Prostate gland (tissue), 2 donors: Measurements from ENCODE around the gene CTLA4. TPM values are rescaled to one million over a fixed set of nuclear protein-coding genes. Genes with fewer than 3 reads are reported as not detected.

Source experiments
- DNase-seq: peaks from one replicate; pipeline ENCODE4 v3.0.0-alpha.2; 2019; ENCODE audit warnings: low spot score
- H3K27ac ChIP-seq, 2 donors: fragments of 200-600 bp; sonication (generic); 2 replicates each; pipeline ENCODE4 v1.5.1; 2017 to 2019
- H3K27me3 ChIP-seq: fragments of 200-600 bp; sonication (generic); replicated peaks from 2 replicates; pipeline ENCODE4 v1.5.1; 2019; ENCODE audit not compliant: insufficient read depth
- H3K36me3 ChIP-seq, 2 donors: fragments of 200-600 bp; sonication (generic); 1 replicate in 1 of 2; 2 replicates in 1 of 2; pipeline versions ENCODE4 v1.5.1 to v1.8.1; 2017 to 2019
- H3K4me1 ChIP-seq: fragments of 200-600 bp; sonication (generic); replicated peaks from 2 replicates; pipeline ENCODE4 v1.5.1; 2019
- H3K4me3 ChIP-seq, 2 donors: fragments of 200-600 bp; sonication (generic); 2 replicates each; pipeline ENCODE4 v1.5.1; 2017 to 2019
- H3K9me3 ChIP-seq: fragments of 200-600 bp; sonication (generic); 2 replicates; pipeline ENCODE4 v1.5.1; 2017
- POLR2A ChIP-seq: fragments of 450-650 bp; IDR thresholded peaks from one replicate; pipeline ENCODE4 v1.6.1; 2016; ENCODE audit warnings: antibody characterized with exemption, mild to moderate bottlenecking
- POLR2AphosphoS5 ChIP-seq: sonication (generic); formaldehyde crosslinking; IDR thresholded peaks from one replicate; pipeline ENCODE4 v1.6.1; 2017; ENCODE audit warnings: antibody characterized with exemption
- WGBS: methylation state at CpG from one replicate; pipeline ENCODE4 v1.1.5; 2018; 5-methylcytosine and 5-hydroxymethylcytosine counted together
- intact Hi-C: fragments of 100-400 bp; cut with DNase I; formaldehyde crosslinking; loops from one replicate; pipeline ENCODE4 v1.14.2; 2022
- total RNA-seq, 2 donors: library from RNA; depleted of rRNA; stranded (reverse); fragments of >200 nt; gene quantifications; one replicate each; pipeline ENCODE4 v1.1.0, GENCODE V29; 2016
- TF ChIP-seq, protein P1 (sequence below), 4 experiments: fragments of 200-600 bp in 2 of 4; fragments of 450-650 bp in 2 of 4; sonication (generic) in 2 of 4; IDR thresholded peaks; 1 replicate in 3 of 4; 2 replicates in 1 of 4; pipeline ENCODE4 v1.5.1; 2016 to 2019; ENCODE audit warnings: antibody characterized with exemption in 4 of 4, mild to moderate bottlenecking in 2 of 4, moderate library complexity in 2 of 4

Gene CTLA4
- total RNA-seq, 2 donors from 2014 or later, result 0.28 to 0.73 TPM

- intact Hi-C loops, result no loop called here
- Histone ChIP-seq H3K4me3 (no peak overlapping the region), H3K27ac (no peak overlapping the region), H3K9me3 (no peaks in the 10 kb centered on the region), H3K36me3 (no peaks in the 10 kb centered on the region), H3K4me1 (no peaks in the 10 kb centered on the region), H3K27me3 (no peaks in the 10 kb centered on the region)
- 93% methylated on average over 3 of the region's 3 CpGs for WGBS
- TF ChIP-seq, protein P1, sequence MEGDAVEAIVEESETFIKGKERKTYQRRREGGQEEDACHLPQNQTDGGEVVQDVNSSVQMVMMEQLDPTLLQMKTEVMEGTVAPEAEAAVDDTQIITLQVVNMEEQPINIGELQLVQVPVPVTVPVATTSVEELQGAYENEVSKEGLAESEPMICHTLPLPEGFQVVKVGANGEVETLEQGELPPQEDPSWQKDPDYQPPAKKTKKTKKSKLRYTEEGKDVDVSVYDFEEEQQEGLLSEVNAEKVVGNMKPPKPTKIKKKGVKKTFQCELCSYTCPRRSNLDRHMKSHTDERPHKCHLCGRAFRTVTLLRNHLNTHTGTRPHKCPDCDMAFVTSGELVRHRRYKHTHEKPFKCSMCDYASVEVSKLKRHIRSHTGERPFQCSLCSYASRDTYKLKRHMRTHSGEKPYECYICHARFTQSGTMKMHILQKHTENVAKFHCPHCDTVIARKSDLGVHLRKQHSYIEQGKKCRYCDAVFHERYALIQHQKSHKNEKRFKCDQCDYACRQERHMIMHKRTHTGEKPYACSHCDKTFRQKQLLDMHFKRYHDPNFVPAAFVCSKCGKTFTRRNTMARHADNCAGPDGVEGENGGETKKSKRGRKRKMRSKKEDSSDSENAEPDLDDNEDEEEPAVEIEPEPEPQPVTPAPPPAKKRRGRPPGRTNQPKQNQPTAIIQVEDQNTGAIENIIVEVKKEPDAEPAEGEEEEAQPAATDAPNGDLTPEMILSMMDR (IDR thresholded peaks at IDR 0.05), result no peak
- TF ChIP-seq POLR2A (no peak), POLR2AphosphoS5 (no peak)
- DNase-seq, result no peak
Observed at GRCh38 chr2:203823173-203823572, 44.4 kb upstream of the CTLA4 start.

- TF ChIP-seq POLR2AphosphoS5, result no peak
- TF ChIP-seq, protein P1 (IDR thresholded peaks at IDR 0.05), result no peak
- TF ChIP-seq POLR2A, result no peak
- no peaks in the 10 kb centered on the region for H3K9me3 ChIP-seq
- no peaks in the 10 kb centered on the region for H3K4me1 ChIP-seq
- no peak overlapping the region for H3K27ac ChIP-seq
- no peaks in the 10 kb centered on the region for H3K36me3 ChIP-seq
- intact Hi-C loops, result no loop called here
- 87% methylated on average over 4 of the region's 4 CpGs for WGBS
- no peaks in the 10 kb centered on the region for H3K27me3 ChIP-seq
- no peak overlapping the region for H3K4me3 ChIP-seq
- DNase-seq, result no peak
Observed at GRCh38 chr2:203824057-203824456, 43.5 kb upstream of the CTLA4 start.

- Histone ChIP-seq H3K36me3 (no peaks in the 10 kb centered on the region), H3K27ac (no peak overlapping the region), H3K9me3 (no peaks in the 10 kb centered on the region), H3K4me1 (no peaks in the 10 kb centered on the region), H3K27me3 (no peaks in the 10 kb centered on the region), H3K4me3 (no peak overlapping the region)
- WGBS, result 92% methylated on average over 3 of the region's 3 CpGs
- no peak for DNase-seq
- no peak for TF ChIP-seq POLR2A
- no peak for TF ChIP-seq POLR2AphosphoS5
- TF ChIP-seq, protein P1 (IDR thresholded peaks at IDR 0.05), result no peak
- intact Hi-C loops, result no loop called here
Observed at GRCh38 chr2:203824603-203825002, 43.0 kb upstream of the CTLA4 start.

GRCh38 chr2:203826704-203827103 lies 40.9 kb upstream of the CTLA4 start:
- WGBS, result 89% methylated on average over 1 of the region's 1 CpG
- Histone ChIP-seq H3K4me1 (no peaks in the 10 kb centered on the region), H3K9me3 (no peaks in the 10 kb centered on the region), H3K36me3 (no peaks in the 10 kb centered on the region), H3K27me3 (no peaks in the 10 kb centered on the region), H3K27ac (no peak overlapping the region), H3K4me3 (no peak overlapping the region)
- intact Hi-C loops, result no loop called here
- no peak for DNase-seq
- no peak for TF ChIP-seq POLR2AphosphoS5

GRCh38 chr2:203830304-203831055 lies 37.1 kb upstream of the CTLA4 start:
- DNase-seq, result no peak
- Histone ChIP-seq H3K27ac (no peak overlapping the region), H3K4me3 (no peak overlapping the region), H3K9me3 (no peaks in the 10 kb centered on the region), H3K27me3 (no peaks in the 10 kb centered on the region), H3K36me3 (no peaks in the 10 kb centered on the region), H3K4me1 (no peaks in the 10 kb centered on the region)
- intact Hi-C loops, result no loop called here
- TF ChIP-seq, protein P1 (IDR thresholded peaks at IDR 0.05), result no peak
- no peak for TF ChIP-seq POLR2A
- TF ChIP-seq POLR2AphosphoS5, result no peak
- WGBS, result 84% methylated on average over 9 of the region's 9 CpGs
